ENCODE data around the gene RMND1.

RMND1 gene

DNA sequence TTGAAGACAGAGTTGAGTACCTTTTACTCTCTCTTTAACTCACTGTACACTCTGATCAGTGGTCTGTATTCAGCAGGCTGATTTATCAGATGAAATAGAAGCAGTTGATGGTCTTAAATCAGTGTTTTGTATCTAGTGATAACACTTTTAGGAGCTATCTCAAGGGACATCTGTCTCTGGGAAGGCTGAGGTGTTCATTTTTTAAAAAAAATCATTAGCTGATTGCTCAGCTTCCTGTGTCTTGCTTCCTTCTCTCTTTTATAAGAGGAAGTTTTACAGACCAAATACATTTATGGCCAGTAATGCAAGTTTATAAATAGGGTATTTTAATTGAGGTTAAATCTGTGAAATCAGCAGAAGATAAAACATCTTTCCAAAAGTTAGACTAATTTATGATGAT lies 29.9 kb upstream of the RMND1 start:
- TF ChIP-seq CTCF (IDR thresholded peaks at IDR 0.05; ENCODE audit: poor library complexity, severe bottlenecking) = no peak
- H3K9me3 ChIP-seq (ENCODE audit: severe bottlenecking) = no peaks in the 10 kb centered on the region
- H3K36me3 ChIP-seq (ENCODE audit: low read depth) = no peaks in the 10 kb centered on the region
- no peak overlapping the region for H3K4me3 ChIP-seq (ENCODE audit: severe bottlenecking)
- H3K27ac ChIP-seq (ENCODE audit: poor library complexity, severe bottlenecking) = no peak overlapping the region
- no peak for DNase-seq (ENCODE audit: low spot score)
- no peak for ATAC-seq (ENCODE audit: low read depth)
- no peaks in the 10 kb centered on the region for H3K27me3 ChIP-seq (ENCODE audit: insufficient read depth, poor library complexity, severe bottlenecking)
- H3K4me1 ChIP-seq (ENCODE audit: insufficient read depth, poor library complexity, severe bottlenecking) = peaks cover 4% of the 10 kb centered on the region

DNA sequence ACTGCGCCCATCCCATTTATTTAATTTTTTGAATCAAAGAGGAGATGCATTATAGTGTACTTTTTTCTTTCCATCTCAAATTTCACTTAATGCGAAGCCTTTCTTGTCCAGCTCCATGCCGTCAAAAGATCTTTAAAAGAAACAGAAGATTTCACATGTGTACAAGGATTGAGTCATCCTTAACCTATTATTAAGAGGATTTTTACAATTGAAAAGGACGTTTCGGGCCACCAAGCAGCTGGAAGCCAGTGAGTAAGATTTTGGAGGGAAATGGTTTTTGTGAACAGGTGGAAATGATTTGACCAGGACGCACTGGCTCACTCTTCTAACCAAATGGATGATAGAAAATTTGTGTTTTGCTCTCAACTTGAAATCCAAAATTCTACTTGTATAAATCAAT lies 26.7 kb upstream of the RMND1 start:
- DNase-seq (ENCODE audit: low spot score) = no peak
- Histone ChIP-seq H3K4me3 (ENCODE audit: severe bottlenecking) (no peak overlapping the region), H3K36me3 (ENCODE audit: low read depth) (no peaks in the 10 kb centered on the region), H3K4me1 (ENCODE audit: insufficient read depth, poor library complexity, severe bottlenecking) (peaks cover 4% of the 10 kb centered on the region), H3K9me3 (ENCODE audit: severe bottlenecking) (no peaks in the 10 kb centered on the region), H3K27ac (ENCODE audit: poor library complexity, severe bottlenecking) (no peak overlapping the region), H3K27me3 (ENCODE audit: insufficient read depth, poor library complexity, severe bottlenecking) (no peaks in the 10 kb centered on the region)
- no peak for ATAC-seq (ENCODE audit: low read depth)
- no peak for TF ChIP-seq CTCF (IDR thresholded peaks at IDR 0.05; ENCODE audit: poor library complexity, severe bottlenecking)

DNA sequence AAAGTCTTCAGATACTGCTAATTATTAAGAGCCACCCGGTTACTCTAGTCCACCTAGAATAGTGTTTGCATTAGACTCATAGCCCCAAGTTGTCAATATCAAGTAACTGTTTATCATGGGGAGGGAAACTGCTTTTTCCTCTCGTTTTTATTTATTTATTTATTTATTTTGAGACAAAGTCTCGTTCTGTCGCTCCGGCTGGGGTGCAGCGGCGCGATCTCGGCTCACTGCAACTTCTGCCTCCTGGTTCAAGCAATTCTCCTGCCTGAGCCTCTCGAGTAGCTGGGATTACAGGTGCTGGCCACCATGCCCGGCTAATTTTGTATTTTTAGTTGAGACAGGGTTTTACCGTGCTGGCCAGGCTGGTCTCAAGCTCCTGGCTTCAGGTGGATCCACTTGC lies 25.8 kb upstream of the RMND1 start:
- TF ChIP-seq CTCF (IDR thresholded peaks at IDR 0.05; ENCODE audit: poor library complexity, severe bottlenecking) = no peak
- no peak overlapping the region for H3K27ac ChIP-seq (ENCODE audit: poor library complexity, severe bottlenecking)

GRCh38 chr6:151475653-151476523 lies 24.0 kb upstream of the RMND1 start:
- Histone ChIP-seq H3K27ac (ENCODE audit: poor library complexity, severe bottlenecking) (no peak overlapping the region), H3K9me3 (ENCODE audit: severe bottlenecking) (no peaks in the 10 kb centered on the region), H3K4me3 (ENCODE audit: severe bottlenecking) (no peak overlapping the region), H3K36me3 (ENCODE audit: low read depth) (no peaks in the 10 kb centered on the region), H3K27me3 (ENCODE audit: insufficient read depth, poor library complexity, severe bottlenecking) (no peaks in the 10 kb centered on the region), H3K4me1 (ENCODE audit: insufficient read depth, poor library complexity, severe bottlenecking) (no peaks in the 10 kb centered on the region)
- peak; percentile 86 for TF ChIP-seq CTCF (IDR thresholded peaks at IDR 0.05; ENCODE audit: poor library complexity, severe bottlenecking)
- DNase-seq (ENCODE audit: low spot score) = no peak
- no peak for ATAC-seq (ENCODE audit: low read depth)

More for the DNA sequence above, 25.8 kb upstream of the RMND1 start:
- Histone ChIP-seq H3K36me3 (ENCODE audit: low read depth) (no peaks in the 10 kb centered on the region), H3K4me1 (ENCODE audit: insufficient read depth, poor library complexity, severe bottlenecking) (peaks cover 4% of the 10 kb centered on the region), H3K4me3 (ENCODE audit: severe bottlenecking) (no peak overlapping the region), H3K9me3 (ENCODE audit: severe bottlenecking) (no peaks in the 10 kb centered on the region), H3K27me3 (ENCODE audit: insufficient read depth, poor library complexity, severe bottlenecking) (no peaks in the 10 kb centered on the region)
- no peak for ATAC-seq (ENCODE audit: low read depth)
- DNase-seq (ENCODE audit: low spot score) = no peak

DNA sequence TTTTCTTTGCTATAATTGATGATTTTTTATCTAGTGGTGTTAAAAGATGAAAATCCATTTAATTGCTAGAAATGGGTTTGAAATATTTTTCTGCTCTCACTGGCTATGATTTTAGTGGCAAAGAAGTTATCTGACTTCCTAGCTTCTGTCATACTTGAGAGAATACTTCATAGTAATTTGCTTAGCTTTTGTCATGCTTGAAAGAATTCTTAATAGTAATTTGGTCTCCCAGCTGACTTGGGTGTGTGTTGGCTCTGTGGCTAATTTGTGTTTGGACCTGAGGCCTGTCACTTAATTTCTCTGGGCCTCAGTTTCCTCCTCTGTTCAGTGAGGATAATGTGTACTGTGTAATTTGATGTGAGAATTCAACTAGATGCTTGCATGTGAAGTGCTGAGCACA lies 12.8 kb upstream of the RMND1 start:
- TF ChIP-seq CTCF (IDR thresholded peaks at IDR 0.05; ENCODE audit: poor library complexity, severe bottlenecking) = no peak
- H3K36me3 ChIP-seq (ENCODE audit: low read depth) = peaks cover 57% of the 10 kb centered on the region

More for the DNA sequence above, 12.8 kb upstream of the RMND1 start:
- H3K27me3 ChIP-seq (ENCODE audit: insufficient read depth, poor library complexity, severe bottlenecking) = no peaks in the 10 kb centered on the region
- no peak overlapping the region for H3K4me3 ChIP-seq (ENCODE audit: severe bottlenecking)
- no peaks in the 10 kb centered on the region for H3K4me1 ChIP-seq (ENCODE audit: insufficient read depth, poor library complexity, severe bottlenecking)
- no peak for DNase-seq (ENCODE audit: low spot score)
- no peak overlapping the region for H3K27ac ChIP-seq (ENCODE audit: poor library complexity, severe bottlenecking)
- no peaks in the 10 kb centered on the region for H3K9me3 ChIP-seq (ENCODE audit: severe bottlenecking)
- ATAC-seq (ENCODE audit: low read depth) = no peak

All from RWPE2 (cell line).